Astrocyte of the spinal cord (primary cell): ENCODE results near the gene RNF186.
"Not testable (repeated sequence)": the region's sequence is repeated elsewhere in the genome, so short reads cannot be mapped to it uniquely, and the experiment has no call there.

Experiments used
- DNase-seq: peaks from one replicate; pipeline ENCODE4 v3.0.0; 2011; ENCODE audit warnings: low read depth, low spot score
- H3K4me3 ChIP-seq: 2 replicates; pipeline ENCODE4 v1.5.1; 2011; ENCODE audit warnings: low read depth, mild to moderate bottlenecking, low read length, moderate library complexity
- in situ Hi-C: cut with HindIII; loops from 2 replicates; pipeline ENCODE4 v1.10.0; 2017; ENCODE audit warnings: low sequenced_read_pairs
- TF ChIP-seq, protein P1 (sequence below): IDR thresholded peaks from 2 replicates; pipeline ENCODE4 v1.5.1; 2012; ENCODE audit warnings: low read depth, mild to moderate bottlenecking, low read length, inconsistent platforms

Gene RNF186

DNA sequence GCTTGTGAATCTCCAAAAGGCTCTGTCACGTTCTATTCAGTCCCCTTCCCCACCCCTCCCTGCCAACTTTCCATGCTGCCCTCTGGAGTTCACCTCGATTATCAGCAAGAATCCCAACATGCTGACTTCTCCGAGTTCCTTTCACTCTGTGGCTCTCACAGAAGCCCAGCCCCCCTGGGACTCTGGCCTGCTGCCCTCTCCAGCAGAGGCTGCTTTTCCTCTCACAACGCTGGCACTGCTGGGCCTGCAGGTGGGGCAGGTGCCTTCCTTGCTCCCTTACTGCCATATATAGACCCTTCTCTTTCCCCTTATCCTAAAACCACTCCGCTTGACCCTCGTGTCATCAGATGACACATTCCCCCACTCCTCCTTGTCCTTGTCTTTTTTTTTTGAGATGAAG lies 10.2 kb upstream of the RNF186 start:
- no peak for DNase-seq
- TF ChIP-seq, protein P1, sequence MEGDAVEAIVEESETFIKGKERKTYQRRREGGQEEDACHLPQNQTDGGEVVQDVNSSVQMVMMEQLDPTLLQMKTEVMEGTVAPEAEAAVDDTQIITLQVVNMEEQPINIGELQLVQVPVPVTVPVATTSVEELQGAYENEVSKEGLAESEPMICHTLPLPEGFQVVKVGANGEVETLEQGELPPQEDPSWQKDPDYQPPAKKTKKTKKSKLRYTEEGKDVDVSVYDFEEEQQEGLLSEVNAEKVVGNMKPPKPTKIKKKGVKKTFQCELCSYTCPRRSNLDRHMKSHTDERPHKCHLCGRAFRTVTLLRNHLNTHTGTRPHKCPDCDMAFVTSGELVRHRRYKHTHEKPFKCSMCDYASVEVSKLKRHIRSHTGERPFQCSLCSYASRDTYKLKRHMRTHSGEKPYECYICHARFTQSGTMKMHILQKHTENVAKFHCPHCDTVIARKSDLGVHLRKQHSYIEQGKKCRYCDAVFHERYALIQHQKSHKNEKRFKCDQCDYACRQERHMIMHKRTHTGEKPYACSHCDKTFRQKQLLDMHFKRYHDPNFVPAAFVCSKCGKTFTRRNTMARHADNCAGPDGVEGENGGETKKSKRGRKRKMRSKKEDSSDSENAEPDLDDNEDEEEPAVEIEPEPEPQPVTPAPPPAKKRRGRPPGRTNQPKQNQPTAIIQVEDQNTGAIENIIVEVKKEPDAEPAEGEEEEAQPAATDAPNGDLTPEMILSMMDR: no peak
- no peak overlapping the region for H3K4me3 ChIP-seq
- in situ Hi-C loops: no loop called here

DNA sequence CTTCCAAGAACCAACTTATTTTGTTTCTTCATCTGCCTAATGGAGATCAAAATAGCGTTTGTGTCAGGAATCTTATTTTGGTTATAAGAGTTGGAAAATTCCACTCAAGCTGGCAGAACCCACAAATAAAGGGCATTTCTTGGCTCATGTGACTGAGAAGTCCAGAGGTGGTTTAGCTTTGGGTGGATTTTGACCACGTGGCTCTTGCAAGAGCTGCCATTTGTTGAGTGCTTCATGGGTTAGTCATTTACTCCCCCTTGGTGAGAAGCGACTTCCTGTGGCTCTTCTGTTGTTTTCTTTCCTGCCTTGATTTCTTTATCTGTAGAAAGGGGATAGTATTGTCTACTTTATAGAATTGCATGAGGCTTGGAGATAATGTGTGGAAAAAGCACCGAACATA lies 9.5 kb upstream of the RNF186 start:
- in situ Hi-C loops: no loop called here
- TF ChIP-seq, protein P1: no peak
- H3K4me3 ChIP-seq: no peak overlapping the region
- no peak for DNase-seq

DNA sequence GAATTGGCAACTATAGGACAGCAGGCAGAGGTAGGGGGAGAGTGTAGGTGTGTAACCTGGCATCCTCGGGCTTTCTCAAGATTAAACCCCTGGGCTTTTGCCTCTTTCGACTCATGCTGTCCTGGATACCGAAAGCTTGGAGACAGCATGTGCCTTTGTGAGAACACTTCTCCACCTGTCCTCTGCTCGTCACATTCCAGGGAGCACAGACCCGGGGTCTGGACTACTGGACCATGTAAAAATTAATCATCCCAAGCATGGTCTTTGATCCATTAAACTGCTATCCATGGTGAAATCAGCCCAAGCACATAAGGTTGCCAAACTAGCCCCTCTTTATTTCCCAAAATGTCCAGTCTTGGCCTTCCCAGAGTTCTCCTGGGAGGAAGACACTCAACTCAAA lies 9.0 kb upstream of the RNF186 start:
- in situ Hi-C loops: no loop called here
- TF ChIP-seq, protein P1: no peak

DNA sequence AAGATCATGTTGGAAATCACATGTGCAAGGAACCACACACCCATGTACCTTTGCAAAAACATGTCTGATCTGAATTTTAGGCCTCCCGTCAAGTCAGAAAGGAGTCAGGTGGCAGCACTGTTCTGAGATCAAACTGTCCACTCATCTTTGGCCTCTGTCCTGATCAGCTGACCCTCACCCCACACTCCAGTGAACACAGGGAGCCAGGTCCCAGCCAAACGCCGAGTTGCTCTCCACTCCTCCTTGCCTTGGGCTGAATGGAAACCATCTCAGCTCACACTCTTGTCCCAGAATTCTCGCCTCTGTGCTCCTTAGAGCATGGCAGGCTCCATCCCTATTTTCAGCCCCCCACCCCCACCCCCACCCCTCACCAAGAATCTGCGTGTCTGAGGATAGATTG lies 4.6 kb upstream of the RNF186 start:
- TF ChIP-seq, protein P1: no peak
- in situ Hi-C loops: no loop called here
- no peak overlapping the region for H3K4me3 ChIP-seq
- DNase-seq: no peak

More for the DNA sequence above, 9.0 kb upstream of the RNF186 start:
- DNase-seq: no peak
- no peak overlapping the region for H3K4me3 ChIP-seq

DNA sequence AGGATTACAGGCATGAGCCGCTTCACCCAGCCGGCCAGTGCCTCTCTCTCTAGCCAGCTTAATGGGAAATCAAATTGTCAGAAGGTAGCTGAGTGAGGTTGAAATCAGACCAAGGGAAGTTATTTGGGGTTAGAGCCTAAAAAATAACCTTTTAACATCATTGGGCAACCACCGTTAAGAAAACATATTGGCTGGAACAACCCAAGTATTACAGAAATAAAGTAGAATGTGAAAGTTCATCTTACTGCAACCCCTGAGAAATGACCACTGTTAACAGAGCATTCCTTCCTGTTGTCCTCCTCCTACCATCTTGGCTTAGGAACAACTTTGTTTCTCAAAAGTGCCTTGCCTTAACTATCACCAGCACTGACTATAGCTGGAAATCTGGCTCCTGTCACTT lies 3.2 kb upstream of the RNF186 start:
- no peak overlapping the region for H3K4me3 ChIP-seq
- TF ChIP-seq, protein P1: no peak
- DNase-seq: no peak
- in situ Hi-C loops: no loop called here

DNA sequence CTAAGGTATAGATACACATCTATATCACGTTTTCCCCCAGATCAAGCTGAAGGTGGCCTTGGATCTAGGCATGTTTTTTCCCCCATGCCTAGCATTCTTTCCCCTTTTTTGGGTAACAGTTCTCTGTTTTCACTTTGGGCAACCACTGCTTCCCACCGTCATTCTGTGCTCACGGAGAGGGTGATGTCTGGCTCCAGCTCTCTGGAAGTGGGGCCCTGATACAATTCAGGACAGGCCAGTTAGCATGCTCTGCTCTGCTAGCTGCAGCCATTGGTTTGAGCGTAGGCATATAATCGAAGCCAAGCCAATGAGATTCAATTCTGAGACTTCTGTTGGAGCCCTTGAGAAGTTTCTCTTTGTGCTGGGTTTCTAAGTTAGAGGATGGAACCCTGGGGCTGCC lies 2.1 kb upstream of the RNF186 start:
- H3K4me3 ChIP-seq: no peak overlapping the region
- TF ChIP-seq, protein P1: no peak
- no peak for DNase-seq
- in situ Hi-C loops: no loop called here

DNA sequence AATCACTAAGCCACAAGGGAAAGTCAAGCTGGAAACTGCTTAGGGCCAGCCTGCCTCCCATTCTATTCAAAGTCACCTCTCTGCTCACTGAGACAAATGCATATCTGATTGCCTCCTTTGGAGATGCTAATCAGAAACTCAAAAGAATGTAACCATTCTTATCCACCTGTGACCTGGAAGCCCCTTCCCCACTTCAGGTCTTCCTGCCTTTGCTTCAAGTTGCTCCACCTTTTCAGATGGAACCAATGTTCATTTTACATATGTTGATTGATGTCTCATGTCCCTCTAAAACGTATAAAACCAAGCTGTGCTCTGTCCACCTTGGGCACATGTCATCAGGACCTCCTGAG lies 1.6 kb upstream of the RNF186 start:
- in situ Hi-C loops, DNase-seq, H3K4me3 ChIP-seq: not testable (repeated sequence)
